Panc1 (cell line): Measurements from ENCODE around the gene SLC35F1. TPM values are rescaled to one million over a fixed set of nuclear protein-coding genes. Genes with fewer than 3 reads are reported as not detected.

Experiments
- ATAC-seq: fragments of 200-7000 bp; cut with Tn5 transposase; 2 replicates; pipeline ENCODE4 v1.9.1; 2020; ENCODE audit warnings: mild to moderate bottlenecking, moderate library complexity
- BruUV-seq: library from RNA; stranded (reverse); fragments of 400-500 nt; replicated peaks from 2 replicates; lab custom pipeline; 2021; lab: Mats Ljungman, UMichigan
- CTCF ChIA-PET: fragments of 300-600 bp; sonication (Branson Sonifier 250); formaldehyde crosslinking; loops from one replicate; lab custom pipeline; 2022; ENCODE audit warnings: antibody characterized with exemption; lab: Charles Lee
- POLR2A ChIA-PET: fragments of 300-600 bp; sonication (Branson Sonifier 250); formaldehyde crosslinking; loops from one replicate; lab custom pipeline; 2022; ENCODE audit warnings: antibody characterized with exemption; lab: Charles Lee
- DNase-seq: peaks from one replicate; pipeline ENCODE4 v3.0.0-alpha.2; 2010; ENCODE audit warnings: low read depth, low spot score
- H3K27ac ChIP-seq: 2 replicates; pipeline ENCODE4 v1.5.1; 2011; ENCODE audit warnings: mild to moderate bottlenecking, low read length, inconsistent platforms
- H3K27me3 ChIP-seq: fragments of 200-500 bp; sonication (Bioruptor generic); 2 replicates; pipeline ENCODE4 v1.6.0; 2014; ENCODE audit warnings: low read length, inconsistent platforms; ENCODE audit not compliant: control insufficient read depth, insufficient read depth
- H3K36me3 ChIP-seq: fragments of 200-500 bp; sonication (Bioruptor generic); 2 replicates; pipeline ENCODE4 v1.5.1; 2014; ENCODE audit warnings: inconsistent platforms, mild to moderate bottlenecking, low read length, moderate library complexity; ENCODE audit not compliant: control insufficient read depth, insufficient read depth
- H3K4me1 ChIP-seq: 2 replicates; pipeline ENCODE4 v1.5.1; 2011; ENCODE audit warnings: inconsistent platforms, mild to moderate bottlenecking, low read length, moderate library complexity; ENCODE audit not compliant: control insufficient read depth, insufficient read depth
- H3K4me3 ChIP-seq, 2 experiments: 2 replicates each; pipeline ENCODE4 v1.5.1; 2011 to 2012; ENCODE audit warnings: low read depth in 2 of 2, low read length in 2 of 2, mild to moderate bottlenecking in 2 of 2, inconsistent platforms in 1 of 2, moderate library complexity in 1 of 2
- H3K9me3 ChIP-seq: fragments of 200-500 bp; sonication (Bioruptor generic); 2 replicates; pipeline ENCODE4 v1.5.1; 2014; ENCODE audit warnings: low read depth, mild to moderate bottlenecking, inconsistent platforms, low read length, moderate library complexity; ENCODE audit not compliant: control insufficient read depth, insufficient read depth
- CTCF ChIP-seq: fragments of 450-650 bp; IDR thresholded peaks from 2 replicates; pipeline ENCODE4 v1.5.1; 2017; ENCODE audit warnings: mild to moderate bottlenecking
- POLR2AphosphoS5 ChIP-seq: IDR thresholded peaks from 2 replicates; pipeline ENCODE4 v1.6.1; 2012; ENCODE audit warnings: mild to moderate bottlenecking, low read depth, low read length, moderate library complexity
- SIN3A ChIP-seq: IDR thresholded peaks from 2 replicates; pipeline ENCODE4 v1.6.1; 2012; ENCODE audit warnings: low read depth, mild to moderate bottlenecking, low read length, moderate library complexity, borderline replicate concordance; ENCODE audit not compliant: insufficient read depth
- TCF7L2 ChIP-seq: IDR thresholded peaks from 2 replicates; pipeline ENCODE4 v1.6.1; 2011; ENCODE audit warnings: mild to moderate bottlenecking, low read depth, low read length, inconsistent platforms
- in situ Hi-C: cut with HindIII; loops from 2 replicates; pipeline ENCODE4 v1.10.0; 2016; ENCODE audit warnings: low sequenced_read_pairs, low pct_unique_long_range_greater_than_20kb
- intact Hi-C: fragments of 100-400 bp; cut with micrococcal nuclease; formaldehyde crosslinking; loops from one replicate; pipeline ENCODE4 v1.10.0; 2022; ENCODE audit not compliant: unreplicated experiment
- total RNA-seq: library from RNA; stranded (reverse); gene quantifications from one replicate; pipeline ENCODE4 v1.2.1, GENCODE V29; 2021; ENCODE audit not compliant: unreplicated experiment
- TF ChIP-seq, protein P1 (sequence below), 2 experiments: IDR thresholded peaks; 2 replicates each; pipeline ENCODE4 v1.6.1; 2011 to 2012; ENCODE audit warnings: low read depth in 2 of 2, control low read depth in 1 of 2, low read length in 1 of 2, mild to moderate bottlenecking in 1 of 2, moderate library complexity in 1 of 2; ENCODE audit not compliant: insufficient read depth in 1 of 2

The SLC35F1 gene
- total RNA-seq, 1 experiment from 2014 or later, result not detected

- in situ Hi-C loops (no loop called here), intact Hi-C loops (no loop called here)
- H3K27ac ChIP-seq, result no peak overlapping the region
- peaks cover 10% of the 10 kb centered on the region; the same call in 1 of the 2 replicates for H3K9me3 ChIP-seq
- CTCF ChIA-PET, result no interaction called here
- DNase-seq, result no peak
- H3K4me3 ChIP-seq, result no peak overlapping the region
- no TSS peak for BruUV-seq
- POLR2A ChIA-PET, result interaction anchor here (0.5 kb wide), 1 partner anchor 472 kb away, joined by 4 read pairs; no protein-coding TSS in a partner anchor
- H3K36me3 ChIP-seq, result no peaks in the 10 kb centered on the region
- H3K4me1 ChIP-seq, result no peaks in the 10 kb centered on the region
- ATAC-seq, result no peak
- TF ChIP-seq POLR2AphosphoS5 (no peak), CTCF (peak; percentile 39; the same call in 1 of the 2 replicates), SIN3A (no peak)
- H3K27me3 ChIP-seq, result peaks cover 2% of the 10 kb centered on the region; the same call in 1 of the 2 replicates
These were observed 11.4 kb downstream of the SLC35F1 start for GRCh38 chr6:117918454-117918853.

- intact Hi-C loops, result no loop called here
- BruUV-seq, result no TSS peak
- POLR2A ChIA-PET, result no interaction called here
These were observed 12.2 kb downstream of the SLC35F1 start for GRCh38 chr6:117919275-117919674.

More at GRCh38 chr6:117919275-117919674, 12.2 kb downstream of the SLC35F1 start:
- no peaks in the 10 kb centered on the region for H3K4me1 ChIP-seq
- ATAC-seq, result no peak
- no peak overlapping the region for H3K27ac ChIP-seq
- TF ChIP-seq SIN3A (no peak), TCF7L2 (no peak), POLR2AphosphoS5 (no peak), CTCF (no peak)
- TF ChIP-seq, protein P1, sequence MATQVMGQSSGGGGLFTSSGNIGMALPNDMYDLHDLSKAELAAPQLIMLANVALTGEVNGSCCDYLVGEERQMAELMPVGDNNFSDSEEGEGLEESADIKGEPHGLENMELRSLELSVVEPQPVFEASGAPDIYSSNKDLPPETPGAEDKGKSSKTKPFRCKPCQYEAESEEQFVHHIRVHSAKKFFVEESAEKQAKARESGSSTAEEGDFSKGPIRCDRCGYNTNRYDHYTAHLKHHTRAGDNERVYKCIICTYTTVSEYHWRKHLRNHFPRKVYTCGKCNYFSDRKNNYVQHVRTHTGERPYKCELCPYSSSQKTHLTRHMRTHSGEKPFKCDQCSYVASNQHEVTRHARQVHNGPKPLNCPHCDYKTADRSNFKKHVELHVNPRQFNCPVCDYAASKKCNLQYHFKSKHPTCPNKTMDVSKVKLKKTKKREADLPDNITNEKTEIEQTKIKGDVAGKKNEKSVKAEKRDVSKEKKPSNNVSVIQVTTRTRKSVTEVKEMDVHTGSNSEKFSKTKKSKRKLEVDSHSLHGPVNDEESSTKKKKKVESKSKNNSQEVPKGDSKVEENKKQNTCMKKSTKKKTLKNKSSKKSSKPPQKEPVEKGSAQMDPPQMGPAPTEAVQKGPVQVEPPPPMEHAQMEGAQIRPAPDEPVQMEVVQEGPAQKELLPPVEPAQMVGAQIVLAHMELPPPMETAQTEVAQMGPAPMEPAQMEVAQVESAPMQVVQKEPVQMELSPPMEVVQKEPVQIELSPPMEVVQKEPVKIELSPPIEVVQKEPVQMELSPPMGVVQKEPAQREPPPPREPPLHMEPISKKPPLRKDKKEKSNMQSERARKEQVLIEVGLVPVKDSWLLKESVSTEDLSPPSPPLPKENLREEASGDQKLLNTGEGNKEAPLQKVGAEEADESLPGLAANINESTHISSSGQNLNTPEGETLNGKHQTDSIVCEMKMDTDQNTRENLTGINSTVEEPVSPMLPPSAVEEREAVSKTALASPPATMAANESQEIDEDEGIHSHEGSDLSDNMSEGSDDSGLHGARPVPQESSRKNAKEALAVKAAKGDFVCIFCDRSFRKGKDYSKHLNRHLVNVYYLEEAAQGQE (IDR thresholded peaks at IDR 0.05; ENCODE audit: insufficient read depth in 1 of 2, low read depth in 2 of 2, low read length in 1 of 2), result no peak
- peaks cover 2% of the 10 kb centered on the region; the same call in 1 of the 2 replicates for H3K27me3 ChIP-seq
- CTCF ChIA-PET, result no interaction called here
- H3K36me3 ChIP-seq, result no peaks in the 10 kb centered on the region
- no peak overlapping the region for H3K4me3 ChIP-seq
- peaks cover 10% of the 10 kb centered on the region; the same call in 1 of the 2 replicates for H3K9me3 ChIP-seq
- in situ Hi-C loops, result no loop called here
- no peak for DNase-seq
